Measurements from ENCODE around the gene MYOCD.

GRCh38 chr17:12693640-12694039, 27.9 kb downstream of the MYOCD start:
- TF ChIP-seq EZH2phosphoT487 (IDR thresholded peaks at IDR 0.05; ENCODE audit: low read depth, severe bottlenecking, unreplicated experiment) = no peak
- no peak for TF ChIP-seq CTCF (IDR thresholded peaks at IDR 0.05; ENCODE audit: poor library complexity)
